Measurements from ENCODE around the gene PTP4A2. TPM values are rescaled to one million over a fixed set of nuclear protein-coding genes. Genes with fewer than 3 reads are reported as not detected.
"Not testable (repeated sequence)": the region's sequence is repeated elsewhere in the genome, so short reads cannot be mapped to it uniquely, and the experiment has no call there.

Gene PTP4A2
- total RNA-seq, 1 donor from 2014 or later = 157 TPM

- Mint-ChIP-seq H3K27me3 (no peaks in the 10 kb centered on the region), H3K27ac (peak overlapping the region; percentile 95), H3K36me3 (ENCODE audit: insufficient read depth) (no peaks in the 10 kb centered on the region), H3K4me1 (ENCODE audit: low read depth) (peaks cover 18% of the 10 kb centered on the region), H3K9me3 (ENCODE audit: low read depth) (no peaks in the 10 kb centered on the region), H3K4me3 (ENCODE audit: low read depth) (peak overlapping the region; percentile 70)
- DNase-seq (ENCODE audit: low spot score, unreplicated experiment) = peak; percentile 77
- TF ChIP-seq CTCF (IDR thresholded peaks at IDR 0.05; ENCODE audit: unreplicated experiment) = no peak
Observed at GRCh38 chr1:31944205-31945089, 6.3 kb upstream of the PTP4A2 start.

GRCh38 chr1:31943546-31944184 lies 5.5 kb upstream of the PTP4A2 start:
- Mint-ChIP-seq H3K27ac (peak overlapping the region; percentile 95), H3K4me3 (ENCODE audit: low read depth) (peak overlapping the region; percentile 70), H3K4me1 (ENCODE audit: low read depth) (peaks cover 18% of the 10 kb centered on the region), H3K36me3 (ENCODE audit: insufficient read depth) (no peaks in the 10 kb centered on the region), H3K27me3 (no peaks in the 10 kb centered on the region), H3K9me3 (ENCODE audit: low read depth) (no peaks in the 10 kb centered on the region)
- DNase-seq (ENCODE audit: low spot score, unreplicated experiment) = no peak
- TF ChIP-seq CTCF (IDR thresholded peaks at IDR 0.05; ENCODE audit: unreplicated experiment) = no peak

- not testable (repeated sequence) for H3K27me3 Mint-ChIP-seq; H3K4me3 Mint-ChIP-seq (ENCODE audit: low read depth); H3K36me3 Mint-ChIP-seq (ENCODE audit: insufficient read depth); H3K9me3 Mint-ChIP-seq (ENCODE audit: low read depth); DNase-seq (ENCODE audit: low spot score, unreplicated experiment)
- Mint-ChIP-seq H3K4me1 (ENCODE audit: low read depth) (peaks cover 20% of the 10 kb centered on the region), H3K27ac (peak overlapping the region; percentile 5)
Observed at GRCh38 chr1:31942061-31942460, 3.9 kb upstream of the PTP4A2 start.

GRCh38 chr1:31939484-31940329 lies 1.5 kb upstream of the PTP4A2 start:
- peak; percentile 44 for DNase-seq (ENCODE audit: low spot score, unreplicated experiment)
- no peaks in the 10 kb centered on the region for H3K9me3 Mint-ChIP-seq (ENCODE audit: low read depth)
- TF ChIP-seq CTCF (IDR thresholded peaks at IDR 0.05; ENCODE audit: unreplicated experiment) = peak; percentile 59
- H3K36me3 Mint-ChIP-seq (ENCODE audit: insufficient read depth) = no peaks in the 10 kb centered on the region
- H3K4me1 Mint-ChIP-seq (ENCODE audit: low read depth) = peaks cover 37% of the 10 kb centered on the region
- H3K27me3 Mint-ChIP-seq = no peaks in the 10 kb centered on the region
- H3K4me3 Mint-ChIP-seq (ENCODE audit: low read depth) = peak overlapping the region; percentile 66
- peak overlapping the region; percentile 89 for H3K27ac Mint-ChIP-seq

GRCh38 chr1:31937300-31938183 lies 626 bp downstream of the PTP4A2 start:
- peak; percentile 56 for DNase-seq (ENCODE audit: low spot score, unreplicated experiment)
- H3K4me1 Mint-ChIP-seq (ENCODE audit: low read depth) = peaks cover 39% of the 10 kb centered on the region
- no peaks in the 10 kb centered on the region for H3K27me3 Mint-ChIP-seq
- no peaks in the 10 kb centered on the region for H3K36me3 Mint-ChIP-seq (ENCODE audit: insufficient read depth)
- no peak for TF ChIP-seq CTCF (IDR thresholded peaks at IDR 0.05; ENCODE audit: unreplicated experiment)
- H3K9me3 Mint-ChIP-seq (ENCODE audit: low read depth) = no peaks in the 10 kb centered on the region
- peak overlapping the region; percentile 98 for H3K4me3 Mint-ChIP-seq (ENCODE audit: low read depth)
- peak overlapping the region; percentile 96 for H3K27ac Mint-ChIP-seq

All from progenitor cell of endocrine pancreas (in vitro differentiated cells).